Inflammatory macrophage treated with lipopolysaccharide for 1 hour (primary cell): ENCODE results near the gene NECTIN4.

ENCODE experiments used
- DNase-seq, 2 donors: peaks; one replicate each; pipeline ENCODE4 v3.0.0-alpha.2; 2020 to 2022

The NECTIN4 gene

DNA sequence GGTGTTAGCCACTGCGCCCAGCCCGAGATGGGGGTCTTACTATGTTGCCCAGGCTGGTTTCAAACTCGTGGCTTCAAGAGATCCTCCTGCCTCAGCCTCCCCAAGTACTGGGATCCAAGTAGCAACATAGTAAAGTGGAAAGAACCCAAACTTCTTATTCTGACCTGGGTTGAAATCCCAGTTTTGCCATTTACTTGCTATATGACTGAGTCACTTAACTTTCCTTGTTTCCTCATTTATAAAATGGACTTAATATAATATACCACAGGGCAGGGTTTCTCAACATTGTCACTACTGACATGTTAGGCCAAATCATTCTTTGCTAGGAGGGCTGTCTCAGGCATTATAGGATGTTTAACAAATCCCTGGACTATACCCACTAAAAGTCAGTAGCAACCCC, 21.8 kb upstream of the NECTIN4 start:
- DNase-seq = peak; percentile 58 to 68

- no peak for DNase-seq
Measured at GRCh38 chr1:161106431-161106830, 17.1 kb upstream of the NECTIN4 start.

GRCh38 chr1:161100556-161100955, 11.2 kb upstream of the NECTIN4 start:
- no peak for DNase-seq

DNA sequence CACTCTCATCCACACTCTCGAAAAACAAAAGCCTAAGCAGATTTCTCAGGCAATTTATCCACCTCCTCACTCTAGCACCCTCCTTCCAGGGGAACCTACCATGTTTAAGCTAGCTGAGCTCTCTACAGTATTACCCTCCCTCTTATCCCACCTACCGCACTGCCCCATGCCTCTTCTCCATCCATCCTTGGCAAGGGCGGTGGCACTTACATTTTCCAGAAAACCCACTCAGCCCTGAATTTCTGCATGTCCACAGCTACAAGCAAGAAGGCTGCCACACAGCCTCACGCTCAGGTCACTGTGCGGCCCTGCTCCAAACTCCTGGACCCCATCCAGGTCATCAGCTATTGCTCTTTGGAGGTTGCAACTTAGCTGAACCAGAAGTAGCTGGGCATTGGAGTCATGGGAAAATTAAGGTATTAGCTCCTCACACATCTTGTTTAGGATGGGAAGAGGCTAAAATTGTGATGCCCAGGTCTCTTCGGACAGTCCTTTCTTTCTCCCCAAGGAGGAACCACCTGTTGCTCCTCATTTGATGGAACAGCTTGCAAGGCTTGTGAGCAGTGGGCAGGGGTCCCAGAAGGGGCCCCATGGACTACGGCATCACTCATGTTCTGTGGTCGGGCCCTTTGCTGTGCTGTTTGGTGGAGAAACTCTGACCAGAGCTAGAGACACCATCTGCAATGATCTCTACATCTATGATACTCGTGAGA, 9.9 kb upstream of the NECTIN4 start:
- no peak for DNase-seq

- no peak for DNase-seq
Measured at GRCh38 chr1:161098210-161099068, 9.1 kb upstream of the NECTIN4 start, which contains the start of gene KLHDC9. Gene KLHDC9, plus strand, starts transcription at chr1:161098361. Its CDS starts 175 bp downstream, at chr1:161098536.

DNA sequence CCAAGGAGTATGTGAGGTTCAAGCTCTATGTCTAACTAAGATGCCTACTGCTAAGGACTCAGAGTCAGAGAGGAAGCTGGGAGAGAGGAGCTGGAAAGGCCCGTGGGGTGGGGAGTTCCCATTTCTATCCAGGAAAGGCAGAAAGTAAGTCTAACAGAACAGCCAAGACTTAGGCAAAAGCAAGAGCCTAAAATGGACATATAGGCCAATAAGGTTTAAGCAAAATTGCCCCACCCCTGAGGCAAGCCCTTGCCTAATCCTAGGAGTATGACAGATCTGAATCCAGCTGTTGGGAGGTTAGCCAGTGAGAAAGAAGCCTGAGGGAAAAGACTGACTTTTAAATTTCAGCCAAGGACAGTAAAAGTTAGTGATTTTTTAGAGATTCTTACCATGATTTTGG, 7.2 kb upstream of the NECTIN4 start:
- peak; percentile 87 to 96 for DNase-seq

GRCh38 chr1:161096015-161096414, 6.7 kb upstream of the NECTIN4 start:
- DNase-seq = no peak

DNA sequence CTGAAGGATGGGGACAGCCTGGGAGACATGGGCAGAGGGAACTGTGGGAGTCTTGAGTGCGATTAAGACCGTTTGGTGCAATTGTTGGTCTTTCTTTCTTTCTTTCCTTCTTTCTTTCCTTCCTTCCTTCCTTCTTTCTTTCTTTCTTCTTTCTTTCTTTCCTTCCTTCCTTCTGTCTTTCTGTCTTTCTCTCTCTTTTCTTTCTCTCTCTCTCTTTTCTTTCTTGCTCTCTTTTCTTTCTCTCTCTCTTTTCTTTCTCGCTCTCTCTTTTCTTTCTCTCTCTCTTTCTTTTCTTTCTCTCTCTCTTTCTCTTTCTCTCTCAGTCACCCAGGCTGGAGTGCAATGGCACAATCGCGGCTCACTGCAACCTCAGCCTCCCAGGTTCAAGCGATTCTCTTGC, 5.9 kb upstream of the NECTIN4 start:
- DNase-seq = no peak

DNA sequence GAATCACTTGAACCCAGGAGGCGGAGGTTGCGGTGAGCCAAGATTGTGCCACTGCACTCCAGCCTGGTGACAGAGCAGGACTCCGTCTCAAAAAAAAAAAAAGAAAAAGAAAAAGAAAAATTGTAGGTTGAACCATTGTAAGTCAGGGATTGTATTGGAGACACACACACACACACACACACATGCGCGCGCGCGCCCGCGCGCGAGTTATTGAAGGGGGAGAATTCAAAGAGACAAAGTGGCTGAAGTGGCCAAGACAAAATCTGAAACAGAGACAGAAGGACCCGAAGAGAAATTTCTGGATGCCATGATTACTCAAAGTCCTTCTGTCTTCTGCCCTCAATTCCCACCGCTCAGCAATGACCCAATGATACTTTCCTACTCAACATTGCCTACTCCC, 5.1 kb upstream of the NECTIN4 start:
- DNase-seq = no peak

- DNase-seq = peak in 1 of 2 donors; percentile 65
Measured at GRCh38 chr1:161092621-161093028, 3.3 kb upstream of the NECTIN4 start.

GRCh38 chr1:161091796-161092507, 2.6 kb upstream of the NECTIN4 start:
- DNase-seq = no peak

DNA sequence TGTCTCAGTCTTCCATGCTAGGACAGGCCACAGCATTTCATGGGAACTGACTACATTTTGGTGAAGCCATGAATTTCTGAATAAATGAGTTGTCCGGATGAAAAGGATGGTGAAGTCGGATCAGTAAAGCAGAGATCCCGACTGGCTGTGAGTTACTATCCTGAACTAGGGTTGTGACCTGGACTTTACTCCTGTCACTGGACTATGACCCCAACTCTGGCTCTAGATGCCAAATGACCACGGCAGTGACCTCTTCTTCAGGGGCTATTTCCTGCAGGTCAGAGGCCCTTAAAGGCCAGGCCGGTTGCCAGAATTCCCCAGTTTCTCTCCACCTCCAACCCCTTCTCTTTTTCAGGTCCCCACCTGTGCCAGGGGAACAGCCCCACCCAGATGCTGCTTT, 1.7 kb upstream of the NECTIN4 start:
- no peak for DNase-seq

DNA sequence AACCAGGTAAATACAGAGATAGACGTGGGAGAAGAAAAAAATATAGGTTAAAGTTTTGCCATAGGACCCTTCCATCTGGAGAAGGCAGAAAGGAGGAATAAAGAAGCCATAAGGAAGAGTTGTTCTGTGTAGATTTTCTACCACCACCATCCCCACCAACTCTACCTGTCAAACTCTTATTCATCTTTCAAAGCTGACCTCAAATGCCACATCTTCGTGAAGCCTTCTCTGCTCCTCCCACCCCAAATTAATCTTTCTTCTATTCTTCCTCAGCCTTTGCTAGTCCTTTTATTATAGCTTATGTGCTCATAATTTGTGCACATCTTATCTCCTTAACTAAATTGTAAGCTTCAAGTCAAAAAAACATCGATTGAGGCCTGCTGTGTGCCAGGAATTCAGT, 1.3 kb upstream of the NECTIN4 start:
- DNase-seq = no peak

- DNase-seq = no peak
Measured at GRCh38 chr1:161089938-161090337, 580 bp upstream of the NECTIN4 start.

GRCh38 chr1:161088587-161089110, 709 bp downstream of the NECTIN4 start:
- peak; percentile 58 to 84 for DNase-seq

DNA sequence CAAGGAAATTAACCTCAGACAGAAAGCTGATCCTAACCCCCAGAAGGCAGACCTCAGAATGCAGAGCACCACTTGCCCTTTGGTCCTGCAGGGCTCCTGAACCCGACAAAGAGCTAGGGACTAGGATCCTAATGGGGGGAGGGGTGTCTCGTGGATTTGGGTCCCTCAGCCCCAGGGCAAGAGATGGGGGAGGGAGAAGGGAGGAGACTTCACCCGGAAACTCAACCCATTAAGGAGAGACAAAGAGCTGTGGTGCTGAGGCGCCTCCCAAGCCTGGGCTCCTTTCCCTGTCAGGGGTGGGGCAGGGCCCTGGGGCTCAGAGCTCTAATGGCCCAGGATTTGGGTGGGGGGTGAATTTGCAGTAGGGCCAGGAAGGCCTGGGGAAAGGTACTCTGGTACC, 2.9 kb downstream of the NECTIN4 start:
- DNase-seq = no peak

GRCh38 chr1:161085165-161085564, 4.2 kb downstream of the NECTIN4 start:
- DNase-seq = no peak

DNA sequence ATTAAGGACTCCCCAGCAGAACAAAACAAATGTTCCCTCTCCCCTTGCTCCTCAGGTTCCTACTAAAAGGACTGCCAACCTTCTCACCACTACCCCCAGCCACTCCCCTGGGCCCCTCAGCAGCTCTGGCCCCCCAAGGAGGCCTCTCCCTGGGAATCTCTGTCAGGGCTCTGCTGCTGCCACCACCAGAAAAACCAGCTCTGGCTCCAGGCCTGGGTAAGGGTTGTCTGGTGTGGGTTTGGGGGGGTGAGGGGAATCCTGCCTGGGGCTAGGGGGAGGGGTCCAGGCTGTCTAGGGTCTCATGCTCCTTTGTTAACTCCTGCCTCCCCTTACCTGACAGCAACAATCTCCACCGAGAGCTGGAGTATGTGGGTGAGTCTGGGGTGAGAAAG, 4.8 kb downstream of the NECTIN4 start:
- DNase-seq = no peak

- DNase-seq = no peak
Measured at GRCh38 chr1:161083748-161084596, 5.4 kb downstream of the NECTIN4 start.

GRCh38 chr1:161082996-161083747, 6.2 kb downstream of the NECTIN4 start:
- DNase-seq = peak; percentile 89 to 98

DNA sequence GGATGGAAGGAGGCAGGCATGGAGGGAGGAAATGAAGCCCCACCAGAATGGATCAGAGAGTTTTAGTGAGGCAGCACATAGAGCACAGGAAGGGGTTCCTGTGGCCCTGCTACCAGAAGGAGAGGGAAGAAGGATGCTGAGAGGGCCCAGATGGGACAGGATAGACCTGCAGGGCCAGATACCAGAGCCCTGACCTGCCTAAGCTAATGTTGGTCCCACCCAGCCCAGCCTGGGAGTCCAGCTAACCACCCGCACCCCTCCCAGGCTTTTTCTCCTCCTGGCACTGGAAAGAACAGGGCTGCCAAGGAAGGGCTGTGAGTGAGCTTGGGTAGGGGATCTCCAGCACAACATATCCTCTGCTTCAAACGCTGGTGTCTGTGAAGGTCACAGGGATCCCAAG, 6.9 kb downstream of the NECTIN4 start:
- no peak for DNase-seq

DNA sequence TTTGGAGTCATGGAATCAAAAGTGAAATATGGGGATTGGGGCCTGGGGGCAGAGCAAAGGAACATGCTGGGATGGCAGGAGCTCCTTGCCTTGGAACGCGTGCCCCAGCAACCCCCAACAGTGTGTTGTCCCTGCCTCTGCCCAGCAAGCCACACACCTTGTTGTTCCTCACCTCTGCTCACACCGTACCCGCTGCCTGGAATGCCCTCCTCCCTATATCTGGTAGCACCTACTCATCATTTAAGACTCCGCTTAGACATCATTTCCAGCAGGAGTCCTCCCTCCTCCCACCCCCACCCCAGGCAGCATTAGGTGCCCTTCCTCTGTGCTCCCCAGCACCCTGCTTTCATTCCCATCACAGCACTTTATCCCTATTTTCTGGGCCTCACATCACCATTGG, 7.8 kb downstream of the NECTIN4 start:
- DNase-seq = no peak
